ENCODE data around the gene KRR1.

DNA sequence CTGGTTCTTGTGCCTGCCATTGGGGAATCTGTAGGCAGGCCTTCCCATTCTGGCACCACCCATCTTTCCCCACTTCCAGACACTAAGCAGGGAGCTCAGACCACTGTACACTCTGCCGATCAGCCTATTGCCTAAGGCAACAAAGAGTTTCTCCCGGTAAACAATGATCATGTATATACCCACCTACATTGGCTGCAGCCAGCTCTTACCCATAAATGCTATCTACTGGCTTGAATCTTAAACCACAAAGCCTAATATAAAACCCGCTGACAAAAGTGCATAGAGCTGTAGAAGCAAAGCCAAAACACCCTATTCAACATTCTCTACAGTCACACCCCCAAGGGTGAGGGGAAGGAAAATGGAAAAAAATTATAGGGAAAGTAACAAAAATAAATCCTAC lies 51.7 kb downstream of the KRR1 start:
- TF ChIP-seq, protein P1, sequence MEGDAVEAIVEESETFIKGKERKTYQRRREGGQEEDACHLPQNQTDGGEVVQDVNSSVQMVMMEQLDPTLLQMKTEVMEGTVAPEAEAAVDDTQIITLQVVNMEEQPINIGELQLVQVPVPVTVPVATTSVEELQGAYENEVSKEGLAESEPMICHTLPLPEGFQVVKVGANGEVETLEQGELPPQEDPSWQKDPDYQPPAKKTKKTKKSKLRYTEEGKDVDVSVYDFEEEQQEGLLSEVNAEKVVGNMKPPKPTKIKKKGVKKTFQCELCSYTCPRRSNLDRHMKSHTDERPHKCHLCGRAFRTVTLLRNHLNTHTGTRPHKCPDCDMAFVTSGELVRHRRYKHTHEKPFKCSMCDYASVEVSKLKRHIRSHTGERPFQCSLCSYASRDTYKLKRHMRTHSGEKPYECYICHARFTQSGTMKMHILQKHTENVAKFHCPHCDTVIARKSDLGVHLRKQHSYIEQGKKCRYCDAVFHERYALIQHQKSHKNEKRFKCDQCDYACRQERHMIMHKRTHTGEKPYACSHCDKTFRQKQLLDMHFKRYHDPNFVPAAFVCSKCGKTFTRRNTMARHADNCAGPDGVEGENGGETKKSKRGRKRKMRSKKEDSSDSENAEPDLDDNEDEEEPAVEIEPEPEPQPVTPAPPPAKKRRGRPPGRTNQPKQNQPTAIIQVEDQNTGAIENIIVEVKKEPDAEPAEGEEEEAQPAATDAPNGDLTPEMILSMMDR (conservative IDR thresholded peaks at IDR 0.05): no peak
- no peak for TF ChIP-seq EZH2 (IDR thresholded peaks at IDR 0.05; ENCODE audit: low read depth)

Measured in PC-9 (cell line).